BLaER1 treated with 17β-estradiol and CSF1 and Interleukin-3, amounts not matched to agents 10 nM and 100 nM (cell line): ENCODE data around the gene YAP1.
A peak's percentile ranks its signal among the peaks of the same experiment; 100 is the strongest.

Experiments used
- H3K27ac ChIP-seq, 11 experiments: shearing (Covaris generic); formaldehyde crosslinking; 2 replicates each; pipeline ENCODE4 v1.8.1; 2022
- H3K27me3 ChIP-seq, 11 experiments: shearing (Covaris generic); formaldehyde crosslinking; 2 replicates each; pipeline ENCODE4 v1.8.1; 2022
- H3K36me3 ChIP-seq, 11 experiments: shearing (Covaris generic); formaldehyde crosslinking; 2 replicates each; pipeline ENCODE4 v1.8.1; 2022
- H3K4me1 ChIP-seq, 10 experiments: shearing (Covaris generic); formaldehyde crosslinking; 2 replicates each; pipeline ENCODE4 v1.8.1; 2022
- H3K4me2 ChIP-seq, 11 experiments: shearing (Covaris generic); formaldehyde crosslinking; 2 replicates each; pipeline ENCODE4 v1.8.1; 2022
- H3K4me3 ChIP-seq, 10 experiments: shearing (Covaris generic); formaldehyde crosslinking; 2 replicates each; pipeline ENCODE4 v1.8.1; 2022
- H3K9ac ChIP-seq, 11 experiments: shearing (Covaris generic); formaldehyde crosslinking; 2 replicates each; pipeline ENCODE4 v1.8.1; 2022
- H3K9me3 ChIP-seq, 11 experiments: shearing (Covaris generic); formaldehyde crosslinking; replicated peaks in 1 of 11; 2 replicates each; pipeline ENCODE4 v1.8.1; 2022
- H4K20me1 ChIP-seq, 11 experiments: shearing (Covaris generic); formaldehyde crosslinking; 2 replicates each; pipeline ENCODE4 v1.8.1; 2022
- Cebpa-rat ChIP-seq, 11 experiments: shearing (Covaris generic); IDR thresholded peaks; 2 replicates each; pipeline ENCODE4 v1.8.1; 2022

The YAP1 gene

DNA sequence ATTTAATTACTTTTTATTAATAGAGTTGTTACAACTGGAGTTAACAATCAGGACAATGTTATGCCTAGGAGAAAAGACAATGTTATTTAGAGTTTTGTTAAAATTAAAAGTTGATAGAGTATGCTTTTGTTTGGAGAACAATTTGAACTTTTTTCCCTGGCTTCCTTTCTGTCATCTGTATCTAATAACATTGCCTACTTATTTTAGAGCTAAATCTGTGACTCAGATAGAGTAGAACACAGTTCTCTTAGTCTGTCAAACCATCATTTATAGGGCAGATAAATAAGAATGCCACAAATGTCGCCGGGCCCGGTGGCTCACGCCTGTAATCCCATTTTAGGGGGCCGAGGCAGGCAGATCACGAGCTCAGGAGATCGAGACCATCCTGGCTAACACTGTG lies 28.9 kb upstream of the YAP1 start:
- Histone ChIP-seq H3K27me3 (peaks cover 0 to 81% (median 0%) of the 10 kb centered on the region in 11 experiments; a peak in 9 of 22 replicates), H3K36me3 (no peaks in the 10 kb centered on the region), H3K27ac (no peak overlapping the region), H3K4me3 (no peak overlapping the region), H3K4me1 (no peaks in the 10 kb centered on the region), H3K9ac (no peak overlapping the region), H3K9me3 (peaks cover 0 to 4% (median 0%) of the 10 kb centered on the region in 11 experiments; a peak in 1 of 22 replicates), H4K20me1 (peaks cover 0 to 8% (median 0%) of the 10 kb centered on the region in 11 experiments; a peak in 3 of 22 replicates), H3K4me2 (no peak overlapping the region)
- no peak for TF ChIP-seq Cebpa-rat (IDR thresholded peaks at IDR 0.05)

DNA sequence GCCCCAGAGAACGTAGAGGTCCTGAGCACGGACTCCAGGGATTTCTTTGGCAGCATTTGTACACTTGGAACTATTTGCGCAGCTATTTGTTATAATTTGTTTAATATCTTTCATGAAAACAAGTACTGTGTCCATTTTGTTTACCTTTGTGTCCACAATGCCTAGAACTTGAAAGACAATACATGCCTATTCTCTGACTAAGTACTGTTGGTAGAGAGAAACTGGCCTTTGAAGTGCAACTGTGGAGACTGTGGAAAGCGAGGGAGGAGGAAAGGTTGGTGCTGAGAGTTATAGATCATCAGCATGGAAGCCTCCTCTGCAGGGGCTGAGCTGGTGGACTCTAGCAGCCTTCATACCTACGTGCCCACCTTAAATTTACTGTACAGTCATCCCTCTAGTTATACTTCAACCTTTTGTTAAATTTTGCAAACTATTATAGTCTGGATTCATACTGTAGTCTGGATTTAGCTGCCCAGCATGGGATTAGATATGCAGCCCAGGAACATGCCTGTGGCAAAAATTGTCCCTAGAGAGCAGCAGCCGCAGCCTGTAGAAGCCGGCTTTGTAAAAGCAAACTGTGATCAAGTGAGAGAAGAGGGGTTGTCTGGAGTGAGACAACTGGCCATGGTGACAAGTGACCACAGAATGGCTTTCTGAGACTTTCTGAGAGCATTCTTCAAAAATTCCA lies 24.2 kb upstream of the YAP1 start:
- no peak overlapping the region for H3K27ac ChIP-seq
- no peaks in the 10 kb centered on the region for H3K36me3 ChIP-seq
- peaks cover 0 to 96% (median 0%) of the 10 kb centered on the region in 11 experiments; a peak in 9 of 22 replicates for H3K27me3 ChIP-seq
- H3K4me1 ChIP-seq: peaks cover 8 to 11% (median 10%) of the 10 kb centered on the region in 10 experiments; a peak in 14 of 20 replicates
- H3K9ac ChIP-seq: no peak overlapping the region
- no peak overlapping the region for H3K4me3 ChIP-seq
- H4K20me1 ChIP-seq: peaks cover 0 to 16% (median 0%) of the 10 kb centered on the region in 11 experiments; a peak in 5 of 22 replicates
- no peak overlapping the region for H3K4me2 ChIP-seq
- H3K9me3 ChIP-seq: peaks cover 0 to 5% (median 0%) of the 10 kb centered on the region in 11 experiments; a peak in 1 of 22 replicates
- TF ChIP-seq Cebpa-rat (IDR thresholded peaks at IDR 0.05): no peak

DNA sequence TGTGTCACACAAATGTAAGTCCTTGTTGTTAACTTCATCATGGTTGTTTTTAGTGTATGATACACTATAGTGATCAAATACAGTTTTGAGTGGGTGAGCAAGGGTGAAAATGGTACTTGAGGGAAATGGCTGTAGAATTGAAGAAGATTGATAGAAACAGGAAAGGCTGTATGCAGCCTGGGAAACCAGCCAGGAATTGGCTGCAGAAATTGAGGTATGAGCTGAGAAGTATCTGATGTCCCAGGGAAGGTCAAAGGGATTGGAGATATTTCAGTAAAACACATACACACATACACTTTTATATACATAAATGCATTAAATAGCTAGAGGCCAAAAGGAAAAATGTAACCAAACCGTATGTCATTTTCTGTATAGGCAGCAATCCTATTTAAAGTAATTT lies 13.1 kb upstream of the YAP1 start:
- no peaks in the 10 kb centered on the region for H3K9me3 ChIP-seq
- no peak overlapping the region for H3K9ac ChIP-seq
- no peaks in the 10 kb centered on the region for H3K4me1 ChIP-seq
- peaks cover 0 to 97% (median 0%) of the 10 kb centered on the region in 11 experiments; a peak in 7 of 22 replicates for H3K27me3 ChIP-seq
- peaks cover 0 to 4% (median 0%) of the 10 kb centered on the region in 11 experiments; a peak in 1 of 22 replicates for H4K20me1 ChIP-seq
- H3K4me2 ChIP-seq: no peak overlapping the region
- no peak for TF ChIP-seq Cebpa-rat (IDR thresholded peaks at IDR 0.05)
- no peak overlapping the region for H3K27ac ChIP-seq
- H3K4me3 ChIP-seq: no peak overlapping the region
- H3K36me3 ChIP-seq: no peaks in the 10 kb centered on the region

DNA sequence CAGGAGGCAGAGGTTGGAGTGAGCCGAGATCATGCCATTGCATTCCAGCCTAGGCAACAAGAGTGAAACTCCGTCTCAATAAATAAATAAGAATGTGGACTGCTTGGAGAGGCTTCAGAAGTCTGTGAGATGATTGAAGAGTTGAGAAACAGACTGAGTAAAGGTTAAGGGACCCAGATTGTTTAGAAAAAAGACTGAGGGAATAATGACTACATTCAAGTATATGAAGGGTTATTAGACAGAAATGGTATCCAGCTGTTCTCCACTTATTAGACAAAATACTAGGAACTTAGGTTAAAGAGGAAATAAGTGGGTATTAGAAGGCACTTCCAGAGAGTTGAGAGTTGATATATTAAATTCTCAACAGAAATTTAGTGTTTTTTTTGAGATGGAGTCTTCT lies 10.5 kb upstream of the YAP1 start:
- no peak for TF ChIP-seq Cebpa-rat (IDR thresholded peaks at IDR 0.05)
- no peaks in the 10 kb centered on the region for H3K4me1 ChIP-seq
- no peak overlapping the region for H3K4me2 ChIP-seq
- H3K27ac ChIP-seq: no peak overlapping the region
- no peaks in the 10 kb centered on the region for H3K9me3 ChIP-seq
- H3K4me3 ChIP-seq: no peak overlapping the region
- H3K36me3 ChIP-seq: no peaks in the 10 kb centered on the region
- peaks cover 0 to 97% (median 0%) of the 10 kb centered on the region in 11 experiments; a peak in 7 of 22 replicates for H3K27me3 ChIP-seq
- no peaks in the 10 kb centered on the region; a peak in 1 of 22 replicates for H4K20me1 ChIP-seq
- H3K9ac ChIP-seq: no peak overlapping the region

DNA sequence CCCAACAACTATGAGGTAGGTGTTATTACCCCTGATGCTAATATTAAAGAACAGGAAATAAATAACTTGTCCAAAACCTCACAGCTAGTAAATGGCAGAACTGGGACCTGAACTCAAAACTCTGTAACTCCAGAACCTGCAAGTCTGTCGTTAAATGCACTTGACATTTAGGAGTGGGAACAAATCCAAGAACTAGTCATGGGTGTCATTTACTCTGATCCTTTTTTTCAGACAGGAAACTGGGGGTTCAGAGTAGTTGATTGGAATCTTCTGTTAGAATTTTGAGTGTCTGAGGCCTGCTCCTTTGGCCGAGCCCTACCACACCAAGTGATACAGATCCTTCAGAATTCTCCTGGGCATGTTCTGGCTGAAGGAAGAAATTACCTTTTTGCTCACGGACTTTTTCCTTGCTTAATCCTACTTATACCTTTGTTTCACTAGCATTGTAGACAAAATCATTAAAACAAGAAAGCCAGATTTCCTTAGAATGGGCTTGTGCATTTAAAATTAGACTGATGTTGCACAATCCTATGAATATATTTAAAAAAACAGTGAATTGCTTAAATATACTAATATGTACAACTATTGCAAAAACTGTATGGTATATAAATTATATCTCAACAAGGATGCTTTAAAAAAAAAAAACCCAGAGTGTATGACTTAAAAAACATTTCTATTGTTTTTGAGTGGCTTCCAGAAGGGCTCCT lies 1.4 kb upstream of the YAP1 start:
- H3K27ac ChIP-seq: no peak overlapping the region
- peaks cover 3 to 99% (median 25%) of the 10 kb centered on the region in 11 experiments; a peak in 16 of 22 replicates for H3K27me3 ChIP-seq
- H3K4me3 ChIP-seq: peak overlapping the region in 2 of 10 experiments; percentile 72 to 89; a peak in 4 of 20 replicates
- H3K36me3 ChIP-seq: no peaks in the 10 kb centered on the region
- TF ChIP-seq Cebpa-rat (IDR thresholded peaks at IDR 0.05): no peak
- no peak overlapping the region for H3K9ac ChIP-seq
- H4K20me1 ChIP-seq: peaks cover 0 to 28% (median 0%) of the 10 kb centered on the region in 11 experiments; a peak in 4 of 22 replicates
- H3K4me1 ChIP-seq: peaks cover 0 to 29% (median 17%) of the 10 kb centered on the region in 10 experiments; a peak in 16 of 20 replicates
- peak overlapping the region in 9 of 11 experiments; percentile 72 to 98 (median 93); a peak in 15 of 22 replicates for H3K4me2 ChIP-seq
- H3K9me3 ChIP-seq: no peaks in the 10 kb centered on the region

DNA sequence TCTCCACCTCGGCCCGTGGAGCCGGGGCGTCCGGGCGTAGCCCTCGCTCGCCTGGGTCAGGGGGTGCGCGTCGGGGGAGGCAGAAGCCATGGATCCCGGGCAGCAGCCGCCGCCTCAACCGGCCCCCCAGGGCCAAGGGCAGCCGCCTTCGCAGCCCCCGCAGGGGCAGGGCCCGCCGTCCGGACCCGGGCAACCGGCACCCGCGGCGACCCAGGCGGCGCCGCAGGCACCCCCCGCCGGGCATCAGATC lies 439 bp downstream of the YAP1 start:
- TF ChIP-seq Cebpa-rat (IDR thresholded peaks at IDR 0.05): no peak
- Histone ChIP-seq H3K4me3 (peak overlapping the region; percentile 61 to 89 (median 73)), H3K4me1 (peaks cover 0 to 29% (median 17%) of the 10 kb centered on the region in 10 experiments; a peak in 16 of 20 replicates), H3K27ac (peak overlapping the region in 6 of 11 experiments; percentile 45 to 77 (median 75); a peak in 12 of 22 replicates), H3K9ac (peak overlapping the region; percentile 34 to 86 (median 65)), H3K36me3 (peaks cover 0 to 5% (median 0%) of the 10 kb centered on the region in 11 experiments; a peak in 1 of 22 replicates), H4K20me1 (peaks cover 0 to 31% (median 0%) of the 10 kb centered on the region in 11 experiments; a peak in 4 of 22 replicates), H3K9me3 (no peaks in the 10 kb centered on the region), H3K27me3 (peaks cover 3 to 99% (median 25%) of the 10 kb centered on the region in 11 experiments; a peak in 16 of 22 replicates), H3K4me2 (peak overlapping the region; percentile 72 to 98 (median 91))

DNA sequence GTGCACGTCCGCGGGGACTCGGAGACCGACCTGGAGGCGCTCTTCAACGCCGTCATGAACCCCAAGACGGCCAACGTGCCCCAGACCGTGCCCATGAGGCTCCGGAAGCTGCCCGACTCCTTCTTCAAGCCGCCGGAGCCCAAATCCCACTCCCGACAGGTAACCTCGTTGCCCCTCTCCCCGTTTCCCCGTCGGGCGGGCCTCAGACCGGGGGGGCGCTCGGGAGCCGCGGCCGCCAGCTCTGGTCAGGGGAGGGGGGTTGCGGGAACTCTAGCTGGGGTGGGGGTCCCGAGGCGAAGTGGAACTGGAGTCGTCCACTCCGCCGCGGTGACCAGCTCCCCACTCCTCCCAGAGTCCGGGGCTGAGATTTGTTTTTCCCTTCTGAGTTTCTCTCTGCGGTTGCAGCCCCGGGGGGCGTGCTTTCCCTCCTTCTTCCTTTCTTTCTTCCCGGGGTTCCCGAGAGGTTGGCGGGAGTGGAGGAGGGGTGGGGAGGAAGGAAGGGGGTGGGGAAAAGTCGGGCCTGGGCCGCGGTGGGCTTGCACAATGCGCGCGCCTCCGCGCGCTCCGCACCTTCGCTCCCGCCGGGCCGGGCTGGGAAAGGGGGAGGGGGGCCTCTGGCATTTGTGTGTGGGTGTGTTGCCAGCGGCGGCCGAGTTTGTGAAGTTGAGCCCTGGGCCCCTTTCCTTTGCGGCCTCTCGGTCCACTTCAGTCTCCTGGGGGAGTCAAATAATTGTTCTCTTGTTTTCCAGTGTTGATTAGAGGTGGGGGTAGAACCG lies 952 bp downstream of the YAP1 start:
- Histone ChIP-seq H3K4me1 (peaks cover 0 to 29% (median 17%) of the 10 kb centered on the region in 10 experiments; a peak in 16 of 20 replicates), H3K9me3 (no peaks in the 10 kb centered on the region), H3K4me2 (peak overlapping the region; percentile 72 to 98 (median 91)), H3K36me3 (peaks cover 0 to 10% (median 0%) of the 10 kb centered on the region in 11 experiments; a peak in 1 of 22 replicates), H3K9ac (peak overlapping the region; percentile 34 to 86 (median 65)), H3K27ac (peak overlapping the region in 6 of 11 experiments; percentile 45 to 77 (median 75); a peak in 12 of 22 replicates), H3K4me3 (peak overlapping the region; percentile 61 to 89 (median 73)), H4K20me1 (peaks cover 0 to 32% (median 0%) of the 10 kb centered on the region in 11 experiments; a peak in 4 of 22 replicates), H3K27me3 (peaks cover 3 to 99% (median 25%) of the 10 kb centered on the region in 11 experiments; a peak in 16 of 22 replicates)
- TF ChIP-seq Cebpa-rat (IDR thresholded peaks at IDR 0.05): no peak

DNA sequence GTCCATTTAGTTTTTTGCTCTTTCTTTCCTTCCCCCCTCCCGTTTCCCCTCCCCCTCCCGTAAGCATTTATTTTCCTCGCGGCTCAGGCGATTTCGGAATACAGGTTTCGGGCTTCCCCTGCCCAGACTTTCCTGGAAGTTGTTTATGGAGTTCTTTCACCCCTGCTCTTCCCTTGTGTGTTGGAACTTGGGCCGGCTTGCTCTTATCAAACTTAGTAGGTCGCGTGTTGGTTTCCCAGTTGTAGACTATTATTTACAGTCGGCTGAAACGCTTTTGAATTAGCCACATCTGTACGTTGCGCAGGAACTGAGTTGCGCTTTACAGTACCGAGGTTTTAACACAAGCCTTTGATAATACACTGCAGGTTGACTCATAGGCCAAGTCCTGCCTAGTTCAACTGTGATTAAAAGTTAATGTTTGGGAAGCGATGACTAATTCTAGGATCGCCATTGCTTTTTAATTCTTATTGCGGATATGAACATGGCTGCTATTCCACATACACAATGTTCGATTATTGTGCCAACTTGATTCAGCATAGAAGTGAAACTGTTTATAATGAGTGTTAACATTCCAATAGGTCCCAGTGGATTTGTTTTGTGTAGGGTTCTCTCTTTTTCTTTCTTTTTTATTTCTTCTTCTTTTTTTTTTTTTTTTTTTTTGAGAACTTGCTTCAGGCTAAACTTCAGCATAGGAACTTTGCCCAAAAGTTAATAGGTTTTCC lies 1.7 kb downstream of the YAP1 start:
- Histone ChIP-seq H4K20me1 (peaks cover 0 to 32% (median 0%) of the 10 kb centered on the region in 11 experiments; a peak in 4 of 22 replicates), H3K27me3 (peaks cover 3 to 99% (median 25%) of the 10 kb centered on the region in 11 experiments; a peak in 16 of 22 replicates), H3K9ac (peak overlapping the region in 4 of 11 experiments; percentile 60 to 86 (median 82); a peak in 9 of 22 replicates), H3K4me2 (peak overlapping the region; percentile 72 to 98 (median 91)), H3K27ac (peak overlapping the region in 4 of 11 experiments; percentile 45 to 54 (median 49); a peak in 8 of 22 replicates), H3K36me3 (peaks cover 0 to 13% (median 0%) of the 10 kb centered on the region in 11 experiments; a peak in 1 of 22 replicates), H3K4me3 (peak overlapping the region; percentile 61 to 89 (median 73)), H3K9me3 (no peaks in the 10 kb centered on the region), H3K4me1 (peaks cover 0 to 29% (median 17%) of the 10 kb centered on the region in 10 experiments; a peak in 16 of 20 replicates)
- TF ChIP-seq Cebpa-rat (IDR thresholded peaks at IDR 0.05): no peak
